Gastroesophageal sphincter (tissue), 3 donors: ENCODE data around the gene CACNA1E.

Experiments used
- CTCF ChIP-seq, 4 experiments: fragments of 200-600 bp in 2 of 4; fragments of 450-650 bp in 2 of 4; sonication (generic) in 1 of 4; IDR thresholded peaks; one replicate each; pipeline ENCODE4 v1.5.1; 2017 to 2019; ENCODE audit warnings: antibody characterized with exemption in 4 of 4, mild to moderate bottlenecking in 2 of 4, moderate library complexity in 2 of 4
- EP300 ChIP-seq: sonication (generic); formaldehyde crosslinking; IDR thresholded peaks from one replicate; pipeline ENCODE4 v1.6.1; 2017; ENCODE audit warnings: antibody characterized with exemption, mild to moderate bottlenecking
- POLR2AphosphoS5 ChIP-seq: sonication (generic); formaldehyde crosslinking; IDR thresholded peaks from one replicate; pipeline ENCODE4 v1.6.1; 2017; ENCODE audit warnings: antibody characterized with exemption

GRCh38 chr1:181433931-181434330, 49.4 kb upstream of the CACNA1E start:
- TF ChIP-seq POLR2AphosphoS5, result no peak
- TF ChIP-seq EP300, result no peak
- no peak for TF ChIP-seq CTCF (IDR thresholded peaks at IDR 0.05)
